Stomach (tissue), 9 donors: ENCODE measurements around the gene AKT1. TPM values are rescaled to one million over a fixed set of nuclear protein-coding genes. Genes with fewer than 3 reads are reported as not detected.
"Not testable (repeated sequence)": the region's sequence is repeated elsewhere in the genome, so short reads cannot be mapped to it uniquely, and the experiment has no call there.

Source experiments
- DNase-seq, 2 donors: peaks; one replicate each; pipeline versions ENCODE4 v3.0.0 to v3.0.0-alpha.2; 2013 to 2019
- H3K27ac ChIP-seq, 5 donors: fragments of 200-600 bp in 4 of 5; sonication (generic) in 4 of 5; one replicate each; pipeline ENCODE4 v1.5.1; 2013 to 2019; ENCODE audit warnings: mild to moderate bottlenecking in 1 of 5, moderate library complexity in 1 of 5
- H3K27me3 ChIP-seq, 3 donors: fragments of 200-600 bp; sonication (generic); one replicate each; pipeline ENCODE4 v1.5.1; 2017 to 2019; ENCODE audit warnings: mixed run types in 1 of 3
- H3K36me3 ChIP-seq, 4 donors: fragments of 200-600 bp; sonication (generic); 1 replicate in 3 of 4; 2 replicates in 1 of 4; pipeline ENCODE4 v1.5.1; 2016 to 2019
- H3K4me1 ChIP-seq, 4 donors: fragments of 200-600 bp; sonication (generic); one replicate each; pipeline ENCODE4 v1.5.1; 2016 to 2019
- H3K4me3 ChIP-seq, 4 donors: fragments of 200-600 bp; sonication (generic) in 3 of 4; one replicate each; pipeline ENCODE4 v1.5.1; 2016 to 2019; ENCODE audit warnings: mild to moderate bottlenecking in 1 of 4
- H3K9me3 ChIP-seq, 4 donors: fragments of 200-600 bp; sonication (generic); one replicate each; pipeline ENCODE4 v1.5.1; 2016 to 2019
- CTCF ChIP-seq, 7 experiments: fragments of 450-650 bp in 4 of 7; fragments of 200-600 bp in 3 of 7; sonication (generic) in 3 of 7; IDR thresholded peaks; one replicate each; pipeline ENCODE4 v1.5.1; 2016 to 2019; ENCODE audit warnings: antibody characterized with exemption in 7 of 7, control low read depth in 2 of 7, mild to moderate bottlenecking in 1 of 7
- EP300 ChIP-seq: sonication (generic); formaldehyde crosslinking; IDR thresholded peaks from one replicate; pipeline ENCODE4 v1.6.1; 2017; ENCODE audit warnings: antibody characterized with exemption
- POLR2A ChIP-seq, 4 donors: fragments of 450-650 bp; IDR thresholded peaks; one replicate each; pipeline ENCODE4 v1.6.1; 2016; ENCODE audit warnings: antibody characterized with exemption in 4 of 4, control low read depth in 2 of 4, mild to moderate bottlenecking in 1 of 4, moderate library complexity in 1 of 4
- POLR2AphosphoS5 ChIP-seq, 3 donors: sonication (generic); formaldehyde crosslinking; IDR thresholded peaks; one replicate each; pipeline ENCODE4 v1.6.1; 2016; ENCODE audit warnings: antibody characterized with exemption in 3 of 3
- WGBS, 5 donors: extraction: QIAGEN DNeasy Blood & Tissue Kit in 3 of 5; methylation state at CpG; one replicate each; pipeline versions ENCODE4 v1.1.5 to v1.1.7; 2013 to 2018; 5-methylcytosine and 5-hydroxymethylcytosine counted together
- intact Hi-C: fragments of 100-400 bp; cut with DNase I; formaldehyde crosslinking; loops from one replicate; pipeline ENCODE4 v1.15.1; 2023; ENCODE audit warnings: low total_unique reads
- polyA plus RNA-seq, 3 donors: library from polyadenylated mRNA; stranded (reverse); fragments of 200-250 nt; gene quantifications; one replicate each; pipeline ENCODE4 v1.2.3, GENCODE V29; 2013
- total RNA-seq, 5 donors: library from RNA; depleted of rRNA; stranded (reverse); fragments of >200 nt; gene quantifications; one replicate each; pipeline versions ENCODE4 v1.1.0 to v1.2.3, GENCODE V29; 2014 to 2016
- donor health status: healthy with polysubstance abuse.
- donor health status: Bipolar disorder and iron deficiency.
- donor health status: healthy.

The AKT1 gene
- total and polyA plus RNA-seq, 8 donors = 85.2 to 292 (median 113) TPM

- peaks cover 16 to 20% (median 19%) of the 10 kb centered on the region in 4 donors for H3K4me1 ChIP-seq
- H3K4me3 ChIP-seq = peak overlapping the region; percentile 36 to 47 (median 39)
- no peak for TF ChIP-seq POLR2A (IDR thresholded peaks at IDR 0.05)
- TF ChIP-seq EP300 = no peak
- TF ChIP-seq POLR2AphosphoS5 (IDR thresholded peaks at IDR 0.05) = no peak
- TF ChIP-seq CTCF (IDR thresholded peaks at IDR 0.05) = no peak
- H3K27ac ChIP-seq = no peak overlapping the region
- peak in 1 of 2 donors; percentile 65 for DNase-seq
- H3K36me3 ChIP-seq = no peaks in the 10 kb centered on the region
- H3K27me3 ChIP-seq = peaks cover 2 to 75% (median 44%) of the 10 kb centered on the region in 3 donors
- intact Hi-C loops = no loop called here
- H3K9me3 ChIP-seq = no peaks in the 10 kb centered on the region
- 2 to 4% (median 2%) methylated on average over 48 to 69 of the region's 69 CpGs for WGBS, 5 donors
These were observed 48.1 kb upstream of the AKT1 start for GRCh38 chr14:104843442-104844305.

- intact Hi-C loops = no loop called here
- no peak for DNase-seq
- Histone ChIP-seq H3K27ac (no peak overlapping the region), H3K27me3 (peaks cover 2 to 69% (median 44%) of the 10 kb centered on the region in 3 donors), H3K4me1 (peaks cover 16 to 20% (median 19%) of the 10 kb centered on the region in 4 donors), H3K36me3 (no peaks in the 10 kb centered on the region), H3K4me3 (peak overlapping the region in 3 of 4 donors; percentile 36 to 47 (median 40)), H3K9me3 (no peaks in the 10 kb centered on the region)
- 39 to 52% (median 41%) methylated on average over 13 of the region's 13 CpGs for WGBS, 5 donors
- no peak for TF ChIP-seq POLR2AphosphoS5 (IDR thresholded peaks at IDR 0.05)
- TF ChIP-seq EP300 = no peak
- TF ChIP-seq CTCF (IDR thresholded peaks at IDR 0.05) = no peak
- TF ChIP-seq POLR2A (IDR thresholded peaks at IDR 0.05) = no peak
These were observed 47.5 kb upstream of the AKT1 start for GRCh38 chr14:104843006-104843405.

GRCh38 chr14:104841730-104842129, 46.2 kb upstream of the AKT1 start:
- H3K27ac ChIP-seq = no peak overlapping the region
- peaks cover 16 to 20% (median 19%) of the 10 kb centered on the region in 4 donors for H3K4me1 ChIP-seq
- TF ChIP-seq CTCF (IDR thresholded peaks at IDR 0.05) (no peak), POLR2A (IDR thresholded peaks at IDR 0.05) (no peak), POLR2AphosphoS5 (IDR thresholded peaks at IDR 0.05) (no peak), EP300 (no peak)
- H3K9me3 ChIP-seq = no peaks in the 10 kb centered on the region
- intact Hi-C loops = no loop called here
- H3K36me3 ChIP-seq = no peaks in the 10 kb centered on the region
- WGBS, 5 donors = 75 to 84% (median 76%) methylated on average over 1 of the region's 1 CpG
- peaks cover 2 to 58% (median 44%) of the 10 kb centered on the region in 3 donors for H3K27me3 ChIP-seq
- DNase-seq = no peak
- H3K4me3 ChIP-seq = no peak overlapping the region

GRCh38 chr14:104836171-104836935, 40.8 kb upstream of the AKT1 start:
- intact Hi-C loops = not testable (repeated sequence)

More at GRCh38 chr14:104836171-104836935, 40.8 kb upstream of the AKT1 start:
- H3K27me3 ChIP-seq, H3K4me1 ChIP-seq, H3K27ac ChIP-seq, H3K36me3 ChIP-seq, H3K9me3 ChIP-seq, DNase-seq, H3K4me3 ChIP-seq: not testable (repeated sequence)
- 90 to 95% (median 92%) methylated on average over 28 to 41 of the region's 41 CpGs for WGBS, 5 donors
